GM19193 (cell line): ENCODE data around the gene NRCAM.

Experiments used
- POLR2A ChIP-seq: IDR thresholded peaks from 4 replicates; pipeline ENCODE4 v1.6.1; 2011; ENCODE audit not compliant: insufficient read depth, insufficient read length; ENCODE audit errors: extremely low read depth

NRCAM gene

DNA sequence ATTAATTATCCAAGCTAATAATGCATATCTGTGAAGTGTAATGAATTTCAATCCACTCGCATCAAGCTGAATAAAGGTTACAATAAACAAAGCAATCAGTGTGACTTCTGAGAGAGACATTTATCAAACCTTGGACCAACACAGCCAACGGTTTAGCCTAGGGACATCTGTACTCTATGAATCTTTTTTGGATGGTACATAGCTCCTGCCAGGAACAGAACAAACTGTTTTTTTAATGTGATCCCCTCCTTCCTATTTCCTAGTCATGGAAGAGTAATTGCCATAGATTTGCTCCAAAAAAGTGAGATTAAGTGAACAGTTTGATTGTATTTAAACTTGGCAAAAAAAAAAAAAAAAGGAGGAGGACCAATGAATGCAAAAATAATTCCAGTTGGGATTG, 11.2 kb upstream of the NRCAM start:
- TF ChIP-seq POLR2A, result no peak

DNA sequence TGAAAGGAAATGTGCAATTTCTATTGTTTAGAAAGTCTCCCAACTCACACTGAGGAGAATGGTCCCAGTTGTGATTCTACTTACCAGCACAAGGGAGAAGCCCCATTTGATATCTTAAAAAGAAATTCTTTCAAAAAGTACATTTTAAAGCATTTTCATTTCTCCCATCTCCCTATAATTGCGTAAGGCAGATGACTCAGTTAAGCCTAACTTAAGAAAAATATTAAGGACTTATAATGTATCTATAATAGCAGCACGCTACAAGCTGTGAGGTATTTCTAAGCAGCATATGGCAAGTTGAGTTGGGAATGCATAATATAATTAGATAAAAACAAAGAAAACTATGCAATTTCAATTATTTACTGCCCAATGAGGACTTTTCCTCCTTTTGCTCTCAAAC, 8.5 kb upstream of the NRCAM start:
- no peak for TF ChIP-seq POLR2A

DNA sequence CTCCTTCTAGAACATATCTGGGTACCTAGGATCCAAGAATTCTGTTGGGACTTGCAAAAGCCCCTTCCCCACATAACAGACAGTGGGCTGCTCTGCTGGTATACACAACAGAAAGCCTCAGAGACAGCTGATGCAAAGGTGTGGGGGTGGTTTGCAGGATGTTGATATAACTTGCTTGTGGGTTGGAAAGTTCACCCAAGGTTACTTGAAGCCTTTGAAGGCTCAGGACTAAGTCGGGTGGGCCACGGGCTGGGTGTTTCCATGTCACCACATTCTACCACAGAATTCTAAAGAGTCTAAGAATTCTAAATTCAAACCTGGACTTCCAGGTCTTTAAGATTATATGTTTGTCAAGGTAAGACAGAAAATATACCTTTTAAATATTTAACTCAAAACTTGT, 7.4 kb upstream of the NRCAM start:
- TF ChIP-seq POLR2A, result no peak

GRCh38 chr7:108461840-108462239, 5.6 kb upstream of the NRCAM start:
- no peak for TF ChIP-seq POLR2A

- no peak for TF ChIP-seq POLR2A
Observed at GRCh38 chr7:108460964-108461363, 4.7 kb upstream of the NRCAM start.

DNA sequence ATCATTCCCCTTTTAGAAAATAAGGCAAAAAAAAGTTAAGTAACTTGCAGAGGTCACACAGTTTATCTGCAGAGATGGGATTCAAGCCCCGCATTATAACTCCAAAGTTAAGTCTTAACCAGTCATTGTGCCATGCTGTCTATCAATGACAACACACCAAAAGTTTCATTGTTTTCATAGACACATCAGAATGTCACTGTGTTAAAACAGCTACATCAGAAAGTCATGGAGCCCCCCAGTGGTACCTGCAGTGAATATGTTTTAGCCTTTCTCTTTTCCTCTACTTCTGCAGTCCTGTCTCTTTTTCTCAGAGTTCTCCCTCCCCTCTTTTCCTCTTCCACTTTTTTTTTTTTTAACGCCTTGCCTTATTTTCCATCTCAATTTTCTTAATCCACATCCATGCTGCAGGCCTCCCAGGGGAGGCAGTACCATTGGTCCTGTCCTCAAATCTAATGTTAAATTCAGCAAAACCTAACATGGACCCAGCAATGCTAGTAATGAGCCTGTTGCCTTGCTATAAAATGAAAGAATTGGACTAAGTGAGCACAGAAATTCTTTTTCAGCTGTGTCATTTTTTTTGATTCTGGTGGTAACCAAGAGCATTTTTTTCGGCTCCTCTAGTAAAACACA, 3.8 kb upstream of the NRCAM start:
- no peak for TF ChIP-seq POLR2A

GRCh38 chr7:108457871-108458270, 1.6 kb upstream of the NRCAM start:
- TF ChIP-seq POLR2A, result no peak

GRCh38 chr7:108456845-108457540, 757 bp upstream of the NRCAM start:
- no peak for TF ChIP-seq POLR2A

DNA sequence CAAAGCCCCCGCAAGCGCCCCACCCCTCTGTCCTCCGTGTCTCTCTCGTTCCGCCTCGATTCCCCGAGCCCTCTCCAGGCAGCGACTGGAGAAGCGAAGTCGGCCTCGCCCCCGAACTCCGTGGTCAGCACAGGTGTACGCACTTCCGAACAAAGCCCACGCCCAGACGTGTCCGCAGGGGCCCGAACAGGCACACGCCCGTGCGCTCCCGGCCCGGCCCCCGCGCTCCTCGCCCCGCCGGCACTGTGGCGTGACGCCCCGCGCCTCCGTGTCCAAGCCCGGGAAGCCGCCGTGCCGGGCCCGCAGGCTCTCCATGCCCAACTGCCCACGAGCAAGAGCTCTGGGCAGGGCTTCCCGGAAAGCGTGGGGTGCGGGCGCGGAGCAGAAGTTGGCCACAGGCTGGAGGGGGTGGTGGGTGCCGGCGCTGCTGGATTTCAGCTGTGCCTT, 662 bp downstream of the NRCAM start:
- TF ChIP-seq POLR2A, result no peak

- TF ChIP-seq POLR2A, result no peak
Observed at GRCh38 chr7:108454674-108455550, 1.3 kb downstream of the NRCAM start.

DNA sequence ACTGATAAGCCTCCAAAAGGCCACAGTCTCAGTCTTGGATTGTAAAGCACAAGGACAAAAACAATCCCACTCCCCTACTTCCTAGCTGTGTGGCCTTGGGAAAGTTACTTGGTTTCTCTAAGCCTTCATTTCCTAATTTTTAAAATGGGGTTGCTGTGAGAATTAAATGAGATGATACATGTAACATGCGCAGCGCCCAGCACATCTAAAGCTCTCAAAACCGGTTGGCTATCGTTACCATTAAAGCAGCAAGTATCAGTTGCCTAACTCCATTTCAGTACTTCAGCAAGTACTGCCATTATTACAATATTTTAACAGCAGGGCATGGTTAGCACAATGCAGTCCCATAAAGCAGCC, 1.9 kb downstream of the NRCAM start:
- no peak for TF ChIP-seq POLR2A

DNA sequence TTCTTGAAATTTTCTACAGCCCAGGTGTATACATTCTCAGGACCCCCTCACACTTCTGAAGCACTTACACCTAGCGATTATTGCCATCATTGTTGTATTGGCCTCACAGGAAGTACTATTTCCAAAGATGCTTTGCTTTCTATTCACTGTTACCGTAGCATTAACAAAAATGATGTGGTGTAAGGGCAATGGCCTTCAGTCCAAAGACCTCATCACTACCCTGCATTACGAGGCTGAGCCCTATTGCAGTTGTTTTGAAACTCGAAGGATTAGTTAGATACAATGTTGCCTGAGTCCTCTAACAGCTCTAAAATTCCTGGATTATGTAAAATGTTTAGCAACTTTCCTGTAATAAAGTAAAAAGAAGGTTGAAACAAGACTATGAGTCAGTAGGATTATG, 2.9 kb downstream of the NRCAM start:
- no peak for TF ChIP-seq POLR2A

GRCh38 chr7:108452707-108453106, 3.5 kb downstream of the NRCAM start:
- no peak for TF ChIP-seq POLR2A

- TF ChIP-seq POLR2A, result no peak
Observed at GRCh38 chr7:108451296-108451848, 4.9 kb downstream of the NRCAM start.

GRCh38 chr7:108450160-108450559, 6.1 kb downstream of the NRCAM start:
- no peak for TF ChIP-seq POLR2A
